IPS-18c (cell line): Measurements from ENCODE around the gene NF2.
"Not testable (repeated sequence)": the region's sequence is repeated elsewhere in the genome, so short reads cannot be mapped to it uniquely, and the experiment has no call there.

Source experiments
- H3K4me3 ChIP-seq: 2 replicates; pipeline ENCODE4 v1.7.0; 2013; ENCODE audit warnings: low read depth, mild to moderate bottlenecking, low read length, moderate library complexity; ENCODE audit not compliant: insufficient read depth
- H3K9me3 ChIP-seq: one replicate; pipeline ENCODE4 v1.6.1; 2013; ENCODE audit warnings: mild to moderate bottlenecking, low read length, moderate library complexity; ENCODE audit not compliant: control insufficient read depth, insufficient read depth

The NF2 gene

DNA sequence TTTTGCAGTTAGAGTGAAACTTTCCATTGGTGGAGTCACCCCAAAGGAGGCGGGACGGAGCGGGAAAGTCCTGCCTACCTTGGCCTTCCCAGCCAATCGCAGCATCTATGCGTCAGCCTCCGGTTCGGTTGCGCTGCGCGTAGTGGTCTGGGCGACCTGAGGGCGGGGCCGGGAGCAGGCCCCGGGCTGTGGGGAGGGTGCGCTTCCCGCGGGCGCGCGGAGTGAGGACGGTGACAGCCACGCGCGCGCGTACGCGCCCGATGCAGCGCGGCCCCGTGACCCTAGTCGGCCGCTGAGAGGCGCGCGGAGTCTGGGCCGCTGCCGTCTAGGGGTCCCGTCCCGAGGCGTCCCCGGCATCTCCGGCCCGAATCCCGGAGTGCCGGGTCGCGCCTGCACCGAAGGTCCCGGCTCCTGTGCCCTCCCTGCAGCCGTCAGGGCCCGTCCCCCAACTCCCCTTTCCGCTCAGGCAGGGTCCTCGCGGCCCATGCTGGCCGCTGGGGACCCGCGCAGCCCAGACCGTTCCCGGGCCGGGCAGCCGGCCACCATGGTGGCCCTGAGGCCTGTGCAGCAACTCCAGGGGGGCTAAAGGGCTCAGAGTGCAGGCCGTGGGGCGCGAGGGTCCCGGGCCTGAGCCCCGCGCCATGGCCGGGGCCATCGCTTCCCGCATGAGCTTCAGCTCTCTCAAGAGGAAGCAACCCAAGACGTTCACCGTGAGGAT is at the start of gene NF2:
Gene NF2, plus strand, starts transcription at position 276 of the 718 bp plus-strand sequence. Its CDS starts 366 bp downstream, at position 642.
- Histone ChIP-seq H3K4me3 (peak within 1 kb of the TSS; percentile 85), H3K9me3 (no peaks in the 10 kb centered on the region)

- Histone ChIP-seq H3K9me3 (no peaks in the 10 kb centered on the region), H3K4me3 (no peak overlapping the region)
Observed at GRCh38 chr22:29555065-29555644, 48.3 kb upstream of the NF2 start.

DNA sequence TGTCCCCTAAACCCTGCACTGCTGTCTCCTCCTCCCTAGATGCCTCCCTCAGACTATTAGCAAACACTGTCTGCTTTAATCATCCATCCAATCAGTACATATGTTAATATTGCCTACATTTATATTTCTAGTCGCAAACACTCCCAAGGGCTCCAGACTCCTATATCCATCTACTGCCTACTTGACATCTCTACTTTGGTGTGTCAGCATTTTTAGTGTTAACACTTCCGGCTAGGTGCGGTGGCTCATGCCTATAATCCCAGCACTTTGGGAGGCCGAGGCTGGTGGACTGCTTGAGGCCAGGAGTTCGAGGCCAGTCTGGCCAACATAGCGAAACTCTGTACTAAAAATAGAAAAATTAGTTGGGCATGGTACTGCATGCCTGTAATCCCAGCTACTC is 44.4 kb upstream of the NF2 start:
- Histone ChIP-seq H3K4me3 (no peak overlapping the region), H3K9me3 (no peaks in the 10 kb centered on the region)

- no peaks in the 10 kb centered on the region for H3K9me3 ChIP-seq
Observed at GRCh38 chr22:29559853-29560252, 43.6 kb upstream of the NF2 start.

DNA sequence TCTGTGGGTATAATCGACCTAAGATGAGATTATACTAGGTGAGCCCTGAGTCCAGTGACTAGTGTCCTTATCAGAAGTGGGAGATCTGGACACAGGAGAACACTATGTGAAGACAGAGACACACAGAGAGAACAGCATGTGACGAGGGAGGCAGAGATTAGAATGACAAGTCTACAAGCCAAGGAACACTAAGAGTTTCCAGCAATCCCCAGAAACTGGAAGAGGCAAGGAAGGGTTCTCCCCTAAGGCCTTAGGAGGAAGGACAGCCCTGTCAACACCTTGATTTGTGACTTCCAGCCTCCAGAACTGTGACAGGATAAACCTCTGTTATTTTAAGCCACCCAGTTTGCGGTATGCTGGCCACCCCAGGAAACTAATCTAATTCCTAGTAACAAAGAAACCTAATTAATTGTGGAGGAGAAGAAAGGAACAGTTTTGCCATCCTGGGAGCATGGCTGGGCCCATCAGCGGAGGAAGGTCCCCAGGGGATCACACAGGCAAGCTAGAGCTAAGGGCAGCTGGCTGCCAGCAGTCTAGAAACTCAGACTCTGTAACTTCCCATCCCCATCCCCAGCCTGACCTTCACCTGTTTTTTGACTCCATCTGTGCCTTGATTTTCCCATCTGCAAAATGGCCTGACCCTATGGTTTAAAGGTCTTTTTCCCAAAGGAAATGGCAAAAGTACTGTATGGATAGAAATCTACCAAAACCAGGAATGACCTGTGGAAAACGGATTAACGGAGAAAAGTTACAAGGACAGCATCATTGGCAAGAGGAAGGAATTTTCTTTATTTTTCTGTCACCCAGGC is 39.6 kb upstream of the NF2 start:
- Histone ChIP-seq H3K9me3 (no peaks in the 10 kb centered on the region), H3K4me3 (no peak overlapping the region)

More at GRCh38 chr22:29559853-29560252, 43.6 kb upstream of the NF2 start:
- H3K4me3 ChIP-seq: no peak overlapping the region

DNA sequence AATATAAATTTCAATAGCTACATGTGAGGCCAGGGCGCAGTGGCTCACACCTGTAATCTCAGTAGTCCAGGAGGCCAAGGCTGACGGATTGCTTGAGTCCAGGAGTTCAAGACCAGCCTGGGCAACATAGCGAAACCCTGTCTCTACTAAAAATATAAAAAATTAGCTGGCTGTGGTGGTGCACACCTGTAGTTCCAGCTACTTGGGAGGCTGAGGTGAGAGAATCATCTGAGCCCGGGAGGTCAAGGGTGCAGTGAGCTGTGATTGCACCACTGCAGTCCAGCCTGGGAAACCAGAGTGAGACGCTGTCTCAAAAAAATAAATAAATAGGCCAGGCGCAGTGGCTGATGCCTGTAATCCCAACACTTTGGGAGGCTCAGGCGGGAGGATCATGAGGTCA is 36.9 kb upstream of the NF2 start:
- H3K9me3 ChIP-seq, H3K4me3 ChIP-seq: not testable (repeated sequence)

- H3K4me3 ChIP-seq: no peak overlapping the region
- H3K9me3 ChIP-seq: no peaks in the 10 kb centered on the region
Observed at GRCh38 chr22:29567338-29567737, 36.1 kb upstream of the NF2 start.

- no peak overlapping the region for H3K4me3 ChIP-seq
Observed at GRCh38 chr22:29569011-29569678, 34.3 kb upstream of the NF2 start.

DNA sequence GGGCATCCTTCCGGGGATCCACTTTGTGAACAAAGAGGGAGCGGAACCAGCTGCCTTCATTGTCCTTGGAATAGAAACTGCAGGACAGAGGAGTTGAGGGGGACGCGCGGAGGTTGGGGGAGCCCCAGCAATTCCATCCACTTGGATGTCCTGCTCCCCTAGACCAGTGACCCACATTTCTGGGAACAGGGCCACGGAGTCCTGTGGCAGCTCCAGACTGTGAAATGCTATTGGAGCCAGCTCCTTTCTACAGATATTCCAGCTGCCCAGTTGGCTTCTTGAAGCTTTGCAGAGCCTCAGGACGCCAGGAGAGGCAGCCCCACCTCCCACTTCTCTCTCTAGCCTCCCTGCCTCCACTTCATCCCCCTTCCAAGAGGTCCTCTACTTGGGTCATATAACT is 33.0 kb upstream of the NF2 start:
- Histone ChIP-seq H3K4me3 (no peak overlapping the region), H3K9me3 (no peaks in the 10 kb centered on the region)

More at GRCh38 chr22:29569011-29569678, 34.3 kb upstream of the NF2 start:
- H3K9me3 ChIP-seq: no peaks in the 10 kb centered on the region

- H3K9me3 ChIP-seq: no peaks in the 10 kb centered on the region
- H3K4me3 ChIP-seq: no peak overlapping the region
Observed at GRCh38 chr22:29570912-29571549, 32.4 kb upstream of the NF2 start.

DNA sequence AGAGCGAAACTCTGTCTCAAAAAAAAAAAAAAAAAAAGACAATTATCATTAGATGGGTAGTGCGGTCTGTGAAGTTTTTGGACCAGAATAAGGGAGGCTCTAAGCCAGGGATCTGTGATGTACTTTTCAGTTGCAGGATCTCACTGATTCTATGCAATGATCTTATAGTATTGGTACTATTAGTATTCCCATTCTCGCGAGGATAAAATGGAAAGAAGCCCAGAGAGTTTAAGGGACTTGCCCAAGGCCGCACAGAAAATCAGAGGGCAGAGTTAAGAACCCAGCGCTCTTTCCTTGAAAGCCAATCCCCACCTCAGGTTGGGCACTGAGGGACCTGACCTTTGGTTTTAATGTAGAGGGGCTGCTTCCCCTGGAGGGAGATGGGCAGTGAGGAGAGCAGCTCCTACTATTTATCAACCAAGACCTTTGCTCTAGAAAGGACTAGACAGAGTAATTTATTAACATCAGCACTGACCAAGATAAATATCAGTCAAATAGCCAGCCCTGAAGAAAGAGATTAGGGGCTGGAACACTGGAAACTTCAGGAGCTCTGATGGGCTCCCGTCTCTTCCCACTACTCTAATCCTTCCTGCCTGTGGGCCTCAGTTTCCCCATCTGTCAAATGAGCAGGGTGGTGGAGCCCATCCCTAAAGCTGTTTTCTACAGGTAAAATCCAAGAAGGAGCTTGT is 28.5 kb upstream of the NF2 start:
- no peaks in the 10 kb centered on the region for H3K9me3 ChIP-seq
- no peak overlapping the region for H3K4me3 ChIP-seq

- Histone ChIP-seq H3K9me3 (no peaks in the 10 kb centered on the region), H3K4me3 (no peak overlapping the region)
Observed at GRCh38 chr22:29578462-29579200, 24.8 kb upstream of the NF2 start.

DNA sequence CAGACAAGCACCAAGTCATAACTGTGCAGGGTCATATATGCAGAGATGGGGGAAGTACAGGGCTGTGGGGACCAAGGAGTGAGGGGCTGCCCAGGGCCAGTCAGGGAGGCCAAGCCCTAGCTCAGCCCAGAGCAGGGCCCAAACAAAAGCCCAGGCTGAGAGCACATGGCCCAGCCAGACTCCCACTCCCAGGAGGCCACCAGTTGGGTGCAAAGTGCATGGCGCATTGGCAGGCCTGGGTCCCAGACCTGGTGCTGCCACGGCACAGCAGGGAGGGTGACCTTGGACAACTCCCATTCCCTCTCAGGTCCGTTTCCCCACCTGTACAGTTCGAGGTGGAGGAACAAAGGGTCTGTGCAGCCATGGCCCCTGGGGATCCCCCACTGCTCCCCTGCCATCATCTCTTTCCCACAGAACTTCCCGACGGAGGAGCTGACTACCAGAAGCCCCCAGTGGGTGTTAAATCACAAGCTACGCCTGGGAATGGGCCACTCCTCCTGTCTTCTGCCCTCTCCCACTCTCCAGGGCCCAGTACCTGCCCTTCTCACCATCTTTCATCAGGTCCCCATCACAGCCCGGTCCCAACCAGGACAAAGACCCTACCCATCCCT is 23.1 kb upstream of the NF2 start:
- Histone ChIP-seq H3K4me3 (peak overlapping the region; percentile 77), H3K9me3 (no peaks in the 10 kb centered on the region)

GRCh38 chr22:29581799-29582198 is 21.6 kb upstream of the NF2 start:
- Histone ChIP-seq H3K4me3 (no peak overlapping the region), H3K9me3 (no peaks in the 10 kb centered on the region)

DNA sequence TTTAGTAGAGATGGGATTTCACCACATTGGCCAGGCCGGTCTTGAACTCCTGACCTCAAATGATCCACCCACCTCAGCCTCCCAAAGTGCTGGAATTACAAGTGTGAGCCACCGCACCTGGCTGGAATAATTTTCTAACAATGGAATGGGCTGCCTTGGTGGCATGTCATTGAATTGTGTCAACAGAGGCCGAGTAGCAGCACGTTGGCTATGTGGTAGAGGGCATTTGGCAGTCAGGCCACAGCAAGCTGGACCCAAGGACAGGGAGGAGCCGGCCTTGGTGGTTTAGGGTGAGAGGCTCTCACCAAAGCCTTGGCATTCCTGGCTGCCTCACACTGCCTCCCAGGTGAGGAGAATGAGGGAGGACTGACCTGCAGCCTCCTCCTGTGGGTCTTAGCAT is 18.5 kb upstream of the NF2 start:
- no peak overlapping the region for H3K4me3 ChIP-seq

More for the DNA sequence above, 18.5 kb upstream of the NF2 start:
- no peaks in the 10 kb centered on the region for H3K9me3 ChIP-seq
